GM18909 (cell line): Measurements from ENCODE around the gene BHLHA15.

Experiments
- ATAC-seq: cut with Tn5 transposase; IDR thresholded peaks from one replicate; pipeline ENCODE4 v1.9.1; 2021; ENCODE audit warnings: mild to moderate bottlenecking; ENCODE audit not compliant: unreplicated experiment, poor library complexity

Gene BHLHA15

GRCh38 chr7:98186452-98187137 lies 24.6 kb upstream of the BHLHA15 start:
- no peak for ATAC-seq

- ATAC-seq = no peak
Measured at GRCh38 chr7:98187138-98187502, 24.1 kb upstream of the BHLHA15 start.

GRCh38 chr7:98189559-98189958 lies 21.7 kb upstream of the BHLHA15 start:
- ATAC-seq = no peak

- ATAC-seq = no peak
Measured at GRCh38 chr7:98191668-98192431, 19.4 kb upstream of the BHLHA15 start.

- ATAC-seq = no peak
Measured at GRCh38 chr7:98192781-98193457, 18.3 kb upstream of the BHLHA15 start.

- no peak for ATAC-seq
Measured at GRCh38 chr7:98193474-98194180, 17.6 kb upstream of the BHLHA15 start.

GRCh38 chr7:98194186-98194585 lies 17.1 kb upstream of the BHLHA15 start:
- no peak for ATAC-seq

- ATAC-seq = no peak
Measured at GRCh38 chr7:98194672-98195457, 16.4 kb upstream of the BHLHA15 start.

- ATAC-seq = no peak
Measured at GRCh38 chr7:98196706-98197605, 14.3 kb upstream of the BHLHA15 start.

- ATAC-seq = no peak
Measured at GRCh38 chr7:98199131-98199530, 12.1 kb upstream of the BHLHA15 start.

GRCh38 chr7:98200364-98200763 lies 10.9 kb upstream of the BHLHA15 start:
- peak; percentile 47 for ATAC-seq

- peak; percentile 94 for ATAC-seq
Measured at GRCh38 chr7:98202367-98203195, 8.7 kb upstream of the BHLHA15 start.

GRCh38 chr7:98203261-98203963 lies 7.8 kb upstream of the BHLHA15 start:
- ATAC-seq = peak; percentile 38

- ATAC-seq = no peak
Measured at GRCh38 chr7:98203964-98204605, 7.2 kb upstream of the BHLHA15 start.

- no peak for ATAC-seq
Measured at GRCh38 chr7:98204670-98205069, 6.6 kb upstream of the BHLHA15 start.

GRCh38 chr7:98205162-98205845 lies 5.9 kb upstream of the BHLHA15 start:
- ATAC-seq = no peak
